A673 (cell line): Measurements from ENCODE around the gene CYP24A1. TPM values are rescaled to one million over a fixed set of nuclear protein-coding genes. Genes with fewer than 3 reads are reported as not detected.

ENCODE experiments used
- BruUV-seq: library from RNA; stranded (reverse); fragments of 400-500 nt; replicated peaks from 2 replicates; lab custom pipeline; 2021; lab: Mats Ljungman, UMichigan
- CTCF ChIA-PET: fragments of 300-600 bp; sonication (Branson Sonifier 250); formaldehyde crosslinking; loops from one replicate; lab custom pipeline; 2022; ENCODE audit warnings: antibody characterized with exemption; lab: Charles Lee
- POLR2A ChIA-PET: fragments of 300-600 bp; sonication (Branson Sonifier 250); formaldehyde crosslinking; loops from one replicate; lab custom pipeline; 2022; ENCODE audit warnings: antibody characterized with exemption; ENCODE audit not compliant: low non-redundant PET; lab: Charles Lee
- DNase-seq: peaks from one replicate; pipeline ENCODE4 v3.0.0-alpha.2; 2015; ENCODE audit warnings: low spot score
- H3K27ac ChIP-seq: fragments of 200-600 bp; sonication (generic); 2 replicates; pipeline ENCODE4 v1.5.1; 2016; ENCODE audit warnings: mixed run types, low read depth, mild to moderate bottlenecking, mixed read lengths, antibody characterized with exemption, low read length; ENCODE audit not compliant: poor library complexity, severe bottlenecking
- H3K27me3 ChIP-seq: fragments of 200-600 bp; sonication (generic); replicated peaks from 2 replicates; pipeline ENCODE4 v1.6.1; 2017; ENCODE audit warnings: mixed run types, low read depth, mild to moderate bottlenecking, mixed read lengths, antibody characterized with exemption, low read length; ENCODE audit not compliant: insufficient read depth, poor library complexity
- H3K36me3 ChIP-seq: fragments of 200-600 bp; sonication (generic); 2 replicates; pipeline ENCODE4 v1.6.1; 2016; ENCODE audit warnings: mixed run types, mild to moderate bottlenecking, mixed read lengths, antibody characterized with exemption, low read length; ENCODE audit not compliant: insufficient read depth, poor library complexity, severe bottlenecking
- H3K4me1 ChIP-seq: fragments of 200-600 bp; sonication (generic); 2 replicates; pipeline ENCODE4 v1.6.1; 2017; ENCODE audit warnings: mixed run types, mild to moderate bottlenecking, mixed read lengths, antibody characterized with exemption, low read length; ENCODE audit not compliant: insufficient read depth, poor library complexity, severe bottlenecking
- H3K4me3 ChIP-seq: fragments of 200-600 bp; sonication (generic); 2 replicates; pipeline ENCODE4 v1.5.1; 2016; ENCODE audit warnings: low read depth, mixed run types, mild to moderate bottlenecking, mixed read lengths, low read length; ENCODE audit not compliant: poor library complexity, severe bottlenecking
- H3K9me3 ChIP-seq: fragments of 200-600 bp; sonication (generic); 2 replicates; pipeline ENCODE4 v1.6.1; 2016; ENCODE audit warnings: mixed run types, low read depth, mild to moderate bottlenecking, mixed read lengths, antibody characterized with exemption, low read length; ENCODE audit not compliant: poor library complexity, severe bottlenecking
- EZH2 ChIP-seq: fragments of 200-600 bp; sonication (generic); IDR thresholded peaks from 2 replicates; pipeline ENCODE4 v1.6.1; 2017; ENCODE audit warnings: borderline replicate concordance, low read depth, mild to moderate bottlenecking, mixed read lengths, antibody characterized with exemption, low read length; ENCODE audit not compliant: poor library complexity, severe bottlenecking
- intact Hi-C: fragments of 100-400 bp; cut with micrococcal nuclease; formaldehyde crosslinking; loops from one replicate; pipeline ENCODE4 v1.10.0; 2022; ENCODE audit not compliant: unreplicated experiment
- total RNA-seq: library from RNA; stranded (reverse); gene quantifications from 2 replicates; pipeline ENCODE4 v1.2.3, GENCODE V29; 2021
- TF ChIP-seq, protein P1 (sequence below): fragments of 300-800, 200-600 bp; sonication (generic); conservative IDR thresholded peaks from 2 replicates; pipeline ENCODE4 v1.5.1; 2017; ENCODE audit warnings: low read depth, mild to moderate bottlenecking, antibody characterized with exemption, low read length, moderate library complexity, mixed read lengths

The CYP24A1 gene
- total RNA-seq, 1 experiment from 2014 or later, result 0.56 TPM

DNA sequence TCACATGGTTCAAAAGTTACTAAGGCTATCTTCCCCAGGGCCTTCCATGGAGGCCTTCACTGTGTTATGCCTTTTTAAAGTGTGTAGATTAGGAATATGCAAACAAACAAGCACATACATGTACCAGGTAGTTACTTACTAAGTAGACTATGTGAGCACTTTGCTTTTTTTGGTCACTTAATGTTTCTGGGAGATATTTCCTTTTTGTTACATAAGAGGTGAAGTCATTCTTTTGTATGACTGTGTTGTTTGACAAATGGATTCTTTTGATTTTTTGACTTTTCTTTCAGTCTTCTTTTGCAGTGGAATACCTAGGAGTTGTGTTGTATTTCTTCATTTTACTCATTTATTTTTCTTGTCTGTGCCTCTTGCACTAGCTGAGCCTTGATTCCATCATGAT lies 63.7 kb downstream of the CYP24A1 start:
- Histone ChIP-seq H3K4me1 (no peaks in the 10 kb centered on the region), H3K27me3 (no peaks in the 10 kb centered on the region), H3K9me3 (no peaks in the 10 kb centered on the region), H3K27ac (no peak overlapping the region), H3K4me3 (no peak overlapping the region), H3K36me3 (no peaks in the 10 kb centered on the region)
- no TSS peak for BruUV-seq
- intact Hi-C loops, result no loop called here
- DNase-seq, result no peak
- ChIA-PET CTCF (no interaction called here), POLR2A (no interaction called here)
- TF ChIP-seq EZH2, result no peak
- TF ChIP-seq, protein P1, sequence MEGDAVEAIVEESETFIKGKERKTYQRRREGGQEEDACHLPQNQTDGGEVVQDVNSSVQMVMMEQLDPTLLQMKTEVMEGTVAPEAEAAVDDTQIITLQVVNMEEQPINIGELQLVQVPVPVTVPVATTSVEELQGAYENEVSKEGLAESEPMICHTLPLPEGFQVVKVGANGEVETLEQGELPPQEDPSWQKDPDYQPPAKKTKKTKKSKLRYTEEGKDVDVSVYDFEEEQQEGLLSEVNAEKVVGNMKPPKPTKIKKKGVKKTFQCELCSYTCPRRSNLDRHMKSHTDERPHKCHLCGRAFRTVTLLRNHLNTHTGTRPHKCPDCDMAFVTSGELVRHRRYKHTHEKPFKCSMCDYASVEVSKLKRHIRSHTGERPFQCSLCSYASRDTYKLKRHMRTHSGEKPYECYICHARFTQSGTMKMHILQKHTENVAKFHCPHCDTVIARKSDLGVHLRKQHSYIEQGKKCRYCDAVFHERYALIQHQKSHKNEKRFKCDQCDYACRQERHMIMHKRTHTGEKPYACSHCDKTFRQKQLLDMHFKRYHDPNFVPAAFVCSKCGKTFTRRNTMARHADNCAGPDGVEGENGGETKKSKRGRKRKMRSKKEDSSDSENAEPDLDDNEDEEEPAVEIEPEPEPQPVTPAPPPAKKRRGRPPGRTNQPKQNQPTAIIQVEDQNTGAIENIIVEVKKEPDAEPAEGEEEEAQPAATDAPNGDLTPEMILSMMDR, result no peak

- no peak for DNase-seq
- Histone ChIP-seq H3K36me3 (no peaks in the 10 kb centered on the region), H3K9me3 (no peaks in the 10 kb centered on the region), H3K27ac (no peak overlapping the region), H3K27me3 (no peaks in the 10 kb centered on the region), H3K4me3 (no peak overlapping the region), H3K4me1 (no peaks in the 10 kb centered on the region)
- no TSS peak for BruUV-seq
- ChIA-PET CTCF (no interaction called here), POLR2A (no interaction called here)
- TF ChIP-seq EZH2, result no peak
- TF ChIP-seq, protein P1, result no peak
- intact Hi-C loops, result no loop called here
Observed at GRCh38 chr20:54108817-54109216, 65.0 kb downstream of the CYP24A1 start.

GRCh38 chr20:54108326-54108642 lies 65.5 kb downstream of the CYP24A1 start:
- H3K27me3 ChIP-seq, result no peaks in the 10 kb centered on the region
- no peaks in the 10 kb centered on the region for H3K4me1 ChIP-seq
- no peaks in the 10 kb centered on the region for H3K9me3 ChIP-seq
- CTCF ChIA-PET, result no interaction called here
- no peak for TF ChIP-seq EZH2
- TF ChIP-seq, protein P1, result no peak
- no peaks in the 10 kb centered on the region for H3K36me3 ChIP-seq
- no TSS peak for BruUV-seq
- no peak overlapping the region for H3K27ac ChIP-seq
- POLR2A ChIA-PET, result no interaction called here
- DNase-seq, result no peak
- no peak overlapping the region for H3K4me3 ChIP-seq
- intact Hi-C loops, result no loop called here
